ENCODE measurements around the gene DTNA. TPM values are rescaled to one million over a fixed set of nuclear protein-coding genes. Genes with fewer than 3 reads are reported as not detected.

Gene DTNA
- total RNA-seq, 1 donor from 2014 or later: 21.8 TPM

DNA sequence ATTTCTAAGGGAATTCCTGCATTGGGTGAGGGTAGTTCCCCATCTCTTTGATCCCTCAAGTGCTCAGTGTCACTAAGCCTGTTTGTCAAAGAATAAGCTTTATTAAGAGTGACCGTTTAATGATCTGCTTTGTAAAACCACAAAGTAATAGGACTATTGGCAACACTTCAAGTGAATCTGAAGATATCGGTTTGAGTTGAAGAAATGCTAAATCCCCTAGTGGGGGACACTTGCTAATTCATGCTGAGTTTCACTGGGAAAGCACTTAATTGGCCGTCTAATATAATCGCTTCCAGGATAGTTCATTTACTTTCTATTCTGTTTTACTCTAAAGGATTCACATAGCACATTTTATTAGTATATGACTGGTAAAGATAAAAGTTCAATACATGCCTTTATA lies 54.4 kb downstream of the DTNA start:
- no peak overlapping the region for H3K27ac ChIP-seq
- TF ChIP-seq, protein P1, sequence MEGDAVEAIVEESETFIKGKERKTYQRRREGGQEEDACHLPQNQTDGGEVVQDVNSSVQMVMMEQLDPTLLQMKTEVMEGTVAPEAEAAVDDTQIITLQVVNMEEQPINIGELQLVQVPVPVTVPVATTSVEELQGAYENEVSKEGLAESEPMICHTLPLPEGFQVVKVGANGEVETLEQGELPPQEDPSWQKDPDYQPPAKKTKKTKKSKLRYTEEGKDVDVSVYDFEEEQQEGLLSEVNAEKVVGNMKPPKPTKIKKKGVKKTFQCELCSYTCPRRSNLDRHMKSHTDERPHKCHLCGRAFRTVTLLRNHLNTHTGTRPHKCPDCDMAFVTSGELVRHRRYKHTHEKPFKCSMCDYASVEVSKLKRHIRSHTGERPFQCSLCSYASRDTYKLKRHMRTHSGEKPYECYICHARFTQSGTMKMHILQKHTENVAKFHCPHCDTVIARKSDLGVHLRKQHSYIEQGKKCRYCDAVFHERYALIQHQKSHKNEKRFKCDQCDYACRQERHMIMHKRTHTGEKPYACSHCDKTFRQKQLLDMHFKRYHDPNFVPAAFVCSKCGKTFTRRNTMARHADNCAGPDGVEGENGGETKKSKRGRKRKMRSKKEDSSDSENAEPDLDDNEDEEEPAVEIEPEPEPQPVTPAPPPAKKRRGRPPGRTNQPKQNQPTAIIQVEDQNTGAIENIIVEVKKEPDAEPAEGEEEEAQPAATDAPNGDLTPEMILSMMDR (IDR thresholded peaks at IDR 0.05): no peak
- no peaks in the 10 kb centered on the region for H3K27me3 ChIP-seq
- H3K4me3 ChIP-seq: no peak overlapping the region
- H3K36me3 ChIP-seq: no peaks in the 10 kb centered on the region
- H3K9me3 ChIP-seq: no peaks in the 10 kb centered on the region
- DNase-seq: no peak
- intact Hi-C loops (cut with DNase I): no loop called here
- H3K4me1 ChIP-seq: no peaks in the 10 kb centered on the region
- ATAC-seq: no peak

DNA sequence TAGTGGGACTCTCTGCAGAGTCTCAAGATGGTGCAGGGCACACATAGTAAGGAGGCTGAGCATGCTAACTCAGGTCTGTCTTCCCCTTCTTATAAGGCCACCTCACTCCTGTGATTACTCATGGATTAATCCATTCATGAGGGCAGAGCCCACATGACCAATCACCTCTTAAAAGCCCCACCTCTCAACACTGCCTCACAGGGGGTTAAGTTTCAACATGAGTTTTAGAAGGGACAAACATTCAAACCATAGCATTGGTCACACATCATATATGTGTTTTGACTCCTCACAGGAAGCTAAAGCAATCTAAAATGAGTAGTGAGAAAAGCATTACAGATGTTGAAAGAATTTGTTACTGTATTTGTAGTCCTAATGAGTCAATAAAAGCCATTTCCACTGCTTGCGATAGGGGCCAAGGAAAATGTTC lies 57.5 kb downstream of the DTNA start:
- no peak for ATAC-seq
- no peak for DNase-seq
- H3K36me3 ChIP-seq: no peaks in the 10 kb centered on the region

DNA sequence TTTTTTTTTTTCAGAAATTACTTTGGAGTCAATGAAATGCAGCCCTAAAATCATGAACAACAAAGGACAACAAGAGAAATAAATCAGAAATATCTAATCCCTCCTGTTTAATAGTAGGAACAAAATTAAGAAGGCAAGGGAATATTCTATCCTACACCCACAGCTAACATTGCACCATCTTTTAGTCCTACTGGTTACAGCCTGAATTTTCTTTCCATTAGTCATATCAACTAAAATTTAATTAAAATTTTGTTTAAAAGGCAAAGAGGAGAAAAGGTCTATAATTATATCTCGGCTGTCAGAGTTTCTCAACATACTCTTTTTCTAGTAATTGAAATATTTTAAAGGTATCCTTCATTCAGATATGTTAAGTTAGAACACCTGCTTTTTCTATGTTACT lies 61.9 kb downstream of the DTNA start:
- TF ChIP-seq, protein P1 (IDR thresholded peaks at IDR 0.05): no peak
- Histone ChIP-seq H3K36me3 (no peaks in the 10 kb centered on the region), H3K4me3 (no peak overlapping the region), H3K9me3 (no peaks in the 10 kb centered on the region), H3K27me3 (no peaks in the 10 kb centered on the region), H3K4me1 (no peaks in the 10 kb centered on the region), H3K27ac (no peak overlapping the region)
- no peak for DNase-seq
- ATAC-seq: no peak
- intact Hi-C loops (cut with DNase I): no loop called here

More for the DNA sequence above, 57.5 kb downstream of the DTNA start:
- intact Hi-C loops (cut with DNase I): no loop called here
- H3K4me1 ChIP-seq: no peaks in the 10 kb centered on the region
- TF ChIP-seq, protein P1 (IDR thresholded peaks at IDR 0.05): no peak
- H3K27me3 ChIP-seq: no peaks in the 10 kb centered on the region
- H3K27ac ChIP-seq: no peak overlapping the region
- H3K9me3 ChIP-seq: no peaks in the 10 kb centered on the region
- H3K4me3 ChIP-seq: no peak overlapping the region

DNA sequence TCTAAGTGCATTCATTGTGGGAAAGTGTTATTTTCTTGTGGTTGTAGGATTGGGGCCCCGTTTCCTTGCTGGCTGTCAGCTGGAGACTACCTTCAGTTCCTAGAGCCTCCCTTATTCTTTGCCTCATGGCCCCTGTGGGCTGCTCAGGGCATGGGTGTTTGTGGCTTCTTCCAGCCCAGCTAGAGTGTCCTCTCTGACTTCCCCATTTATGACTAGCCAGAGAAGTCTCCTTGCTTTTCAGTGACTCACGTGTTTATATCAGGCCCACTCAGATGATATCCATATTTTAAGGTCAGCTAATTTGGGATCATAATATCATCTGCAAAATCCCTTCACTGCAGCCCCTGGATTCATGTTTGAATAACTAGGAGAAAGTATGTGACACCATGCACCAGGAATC lies 62.8 kb downstream of the DTNA start:
- Histone ChIP-seq H3K36me3 (no peaks in the 10 kb centered on the region), H3K4me1 (no peaks in the 10 kb centered on the region), H3K9me3 (no peaks in the 10 kb centered on the region), H3K27ac (no peak overlapping the region), H3K4me3 (no peak overlapping the region), H3K27me3 (no peaks in the 10 kb centered on the region)
- TF ChIP-seq, protein P1 (IDR thresholded peaks at IDR 0.05): no peak
- DNase-seq: no peak
- ATAC-seq: peak; percentile 65
- intact Hi-C loops (cut with DNase I): no loop called here

DNA sequence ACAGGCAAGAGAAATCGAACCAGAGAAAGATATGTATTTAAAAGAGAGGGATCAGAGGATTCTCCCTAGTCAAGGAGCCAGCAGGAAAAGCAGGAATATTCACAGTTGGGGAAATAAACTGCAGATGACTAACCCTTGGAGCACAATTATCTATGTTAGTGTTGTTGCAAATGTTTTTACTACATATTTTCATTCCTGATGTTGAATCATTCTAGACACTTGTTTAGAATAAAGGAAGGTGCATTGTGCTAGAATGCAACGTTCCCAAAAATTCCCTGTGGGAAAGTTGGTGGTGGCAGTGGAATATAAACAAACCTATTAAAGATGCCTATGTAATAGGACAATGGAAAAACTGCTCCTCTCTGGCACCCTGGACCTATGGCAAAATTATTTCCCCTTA lies 63.3 kb downstream of the DTNA start:
- no peaks in the 10 kb centered on the region for H3K27me3 ChIP-seq
- H3K36me3 ChIP-seq: no peaks in the 10 kb centered on the region
- H3K27ac ChIP-seq: no peak overlapping the region
- TF ChIP-seq, protein P1 (IDR thresholded peaks at IDR 0.05): no peak
- no peak for ATAC-seq
- no peak for DNase-seq
- intact Hi-C loops (cut with DNase I): no loop called here
- no peaks in the 10 kb centered on the region for H3K4me1 ChIP-seq
- H3K9me3 ChIP-seq: no peaks in the 10 kb centered on the region
- no peak overlapping the region for H3K4me3 ChIP-seq

Data from upper lobe of right lung (tissue), 1 donor.